IPS-NIHi7 (cell line): Measurements from ENCODE around the gene ST6GALNAC3.

ENCODE experiments used
- DNase-seq: peaks from one replicate; pipeline ENCODE4 v3.0.0; 2012; ENCODE audit warnings: mixed read lengths; ENCODE audit errors: extremely low spot score

The ST6GALNAC3 gene

DNA sequence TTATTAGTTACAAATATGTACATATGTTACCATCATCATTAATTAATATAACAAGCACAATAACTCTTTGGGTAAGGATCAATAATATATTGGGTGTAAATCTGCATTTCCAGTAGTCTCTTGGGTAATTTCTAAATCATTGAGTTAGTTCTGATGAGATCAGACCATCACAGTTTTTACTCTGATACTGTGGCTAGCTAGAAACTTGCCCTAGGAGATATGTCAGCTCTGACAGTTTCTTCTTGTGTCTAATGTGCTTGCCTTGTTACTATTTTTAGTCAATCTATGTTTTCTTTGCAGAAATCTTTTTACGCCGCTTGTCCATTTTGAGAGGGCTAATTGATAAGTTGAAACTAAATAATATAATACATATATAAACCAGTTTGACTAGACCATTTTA is 507.2 kb downstream of the ST6GALNAC3 start:
- no peak for DNase-seq

DNA sequence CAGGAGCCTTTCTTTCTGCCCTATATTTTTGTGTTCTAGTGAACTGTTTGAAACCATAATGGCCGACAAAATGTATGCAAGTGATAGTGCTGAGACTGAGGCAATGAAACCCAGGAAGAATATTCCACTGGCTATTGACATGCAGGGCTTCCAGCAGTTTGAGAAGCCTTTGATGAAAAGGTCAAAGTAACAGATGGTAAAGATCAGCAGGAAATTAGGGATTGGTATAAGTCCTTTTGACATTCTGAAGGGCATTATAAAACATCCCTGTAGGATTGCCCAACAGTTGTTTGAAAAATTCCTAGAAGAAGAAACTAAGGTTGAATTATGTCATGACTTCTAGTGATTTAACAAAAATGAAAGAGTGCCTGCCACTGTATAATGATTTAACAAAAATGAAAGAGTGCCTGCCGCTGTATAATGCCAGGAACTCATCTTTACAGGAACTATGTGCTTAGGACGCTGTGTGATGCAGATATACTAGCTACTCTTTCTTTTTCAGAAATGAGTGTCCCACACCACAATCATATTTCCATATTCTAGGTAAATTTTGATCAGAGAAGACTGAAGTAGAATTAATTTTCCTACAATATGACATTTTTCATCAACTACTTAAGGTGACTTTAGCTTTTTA is 508.8 kb downstream of the ST6GALNAC3 start:
- DNase-seq: no peak

DNA sequence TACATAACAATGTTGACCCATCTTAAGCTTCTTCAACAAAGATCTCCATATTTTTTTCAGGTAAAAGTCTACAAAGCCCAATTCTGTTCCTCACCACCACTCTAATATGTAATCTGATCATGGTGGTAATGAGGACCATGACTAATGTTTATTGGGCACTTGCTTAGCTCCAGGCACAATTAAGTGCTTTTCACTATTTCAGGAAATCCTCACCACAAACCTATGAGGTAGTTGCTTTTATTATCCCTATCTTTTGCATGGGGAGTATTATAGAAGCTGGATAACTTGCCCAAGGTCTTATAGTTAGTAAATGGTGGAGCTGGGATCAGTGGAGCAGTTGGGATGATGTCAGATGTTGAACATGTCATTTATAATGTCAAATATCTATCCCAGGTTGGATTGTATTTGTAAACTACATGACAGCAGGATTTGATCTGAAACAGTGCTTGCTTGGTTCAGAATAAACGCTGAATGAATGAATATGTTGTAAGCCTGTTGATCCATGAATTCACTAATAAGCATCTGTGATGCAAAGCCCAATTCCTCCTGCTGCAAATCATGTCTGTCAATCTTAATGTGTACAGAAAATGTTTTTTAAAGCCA is 509.4 kb downstream of the ST6GALNAC3 start:
- no peak for DNase-seq

DNA sequence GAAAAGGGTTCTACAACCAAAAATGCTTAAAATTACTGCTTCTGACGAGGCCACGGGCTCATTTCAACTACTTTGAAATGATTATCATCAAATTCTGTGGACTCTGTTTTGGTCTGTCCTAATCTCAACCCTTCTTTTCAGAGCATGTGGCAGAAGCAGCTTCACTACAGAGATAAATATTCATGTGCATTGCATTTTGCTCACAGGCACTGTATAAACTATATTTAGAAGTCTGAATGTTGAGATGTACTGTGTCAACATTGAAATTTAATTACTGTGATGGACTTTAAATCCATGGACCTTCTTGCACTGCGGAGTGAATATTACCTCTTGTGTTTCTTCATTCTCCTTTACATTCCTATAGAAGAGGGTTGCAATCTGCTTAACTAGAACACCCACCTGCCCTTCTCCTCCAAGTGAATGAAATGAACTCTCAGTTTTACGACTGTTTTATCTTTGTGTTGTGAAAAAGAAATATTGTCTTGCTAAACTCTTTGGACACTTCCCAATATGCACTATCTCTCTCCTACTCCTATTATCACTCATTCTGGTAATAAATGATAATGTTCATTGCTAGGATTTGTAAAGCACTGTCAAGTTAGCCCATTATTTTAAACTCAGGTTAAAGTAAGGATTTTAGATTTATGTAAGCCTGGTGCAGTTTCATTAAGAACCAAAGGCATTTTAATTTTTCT is 511.6 kb downstream of the ST6GALNAC3 start:
- DNase-seq: no peak

DNA sequence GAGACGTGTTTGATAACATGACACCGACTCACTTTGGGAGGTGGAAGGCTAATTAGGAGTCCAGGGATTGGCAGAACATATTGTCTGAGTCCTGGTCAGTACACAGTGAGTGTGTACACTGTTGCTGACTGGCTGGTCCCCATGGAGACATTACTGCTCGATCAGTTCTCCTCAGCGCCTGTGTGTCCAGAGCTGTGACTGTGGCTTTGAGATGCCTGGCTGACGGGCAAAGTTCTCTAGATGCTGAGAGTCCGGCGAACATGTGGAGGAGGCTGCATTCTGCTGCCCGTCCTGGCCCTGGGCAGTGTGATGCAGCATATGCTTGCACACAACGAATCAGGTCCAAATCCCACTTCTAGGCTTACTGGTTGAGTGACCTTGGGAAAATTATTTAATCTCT is 512.7 kb downstream of the ST6GALNAC3 start:
- DNase-seq: no peak

DNA sequence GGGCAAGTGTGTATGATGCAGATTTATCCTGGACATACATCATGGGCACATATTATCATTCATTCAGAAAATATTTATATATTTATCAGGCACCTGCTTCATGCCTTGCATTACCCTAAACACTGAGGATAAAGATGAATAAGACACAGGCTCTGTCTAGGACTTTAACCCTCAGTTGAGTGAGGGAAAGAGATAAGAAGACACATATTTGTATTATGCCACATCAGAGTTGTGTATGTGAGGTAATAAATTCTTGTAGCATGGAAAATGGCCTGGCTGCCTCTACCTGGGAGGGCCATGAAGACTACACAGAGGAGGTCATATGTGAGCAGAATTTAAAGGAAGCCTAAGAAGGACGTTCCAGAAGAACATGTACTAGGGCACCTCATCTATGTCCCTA is 516.9 kb downstream of the ST6GALNAC3 start:
- no peak for DNase-seq

DNA sequence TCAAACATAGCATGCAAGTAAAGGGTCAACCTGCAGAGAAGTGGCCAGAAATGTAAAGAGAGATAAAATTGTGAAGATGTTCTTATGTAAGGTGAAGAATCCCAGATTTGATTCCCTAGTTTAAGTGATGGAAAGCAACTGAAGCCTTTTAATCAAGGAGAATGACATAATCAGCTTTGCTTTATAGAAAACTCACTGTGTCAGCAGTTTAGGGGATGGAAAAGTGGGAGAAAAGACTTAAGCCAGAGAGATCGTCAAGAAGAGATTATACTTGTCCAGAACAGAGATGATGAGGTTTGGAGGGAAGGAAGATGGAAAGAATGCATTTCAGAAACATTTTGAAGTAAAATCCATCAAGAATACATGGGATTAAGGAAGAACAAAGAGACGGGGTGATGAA is 517.4 kb downstream of the ST6GALNAC3 start:
- DNase-seq: no peak

DNA sequence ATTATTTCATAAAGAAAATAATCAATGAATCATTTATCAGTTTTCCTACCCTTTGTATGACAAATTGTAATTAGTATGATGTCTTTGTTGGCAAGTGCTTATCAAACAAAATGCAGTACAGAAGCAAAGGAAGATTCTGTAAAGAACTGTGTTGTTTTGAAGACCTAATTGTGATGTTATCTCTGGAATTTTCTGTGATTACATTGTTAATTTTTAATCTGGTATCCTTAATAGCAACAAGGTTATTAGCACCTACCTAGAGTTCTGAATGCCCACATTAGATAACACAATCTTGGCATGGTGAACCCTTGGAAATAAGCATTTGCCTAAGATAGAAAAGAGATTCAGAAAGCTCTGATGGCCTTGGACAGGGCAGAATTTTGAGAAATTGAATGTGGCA is 518.6 kb downstream of the ST6GALNAC3 start:
- DNase-seq: no peak

DNA sequence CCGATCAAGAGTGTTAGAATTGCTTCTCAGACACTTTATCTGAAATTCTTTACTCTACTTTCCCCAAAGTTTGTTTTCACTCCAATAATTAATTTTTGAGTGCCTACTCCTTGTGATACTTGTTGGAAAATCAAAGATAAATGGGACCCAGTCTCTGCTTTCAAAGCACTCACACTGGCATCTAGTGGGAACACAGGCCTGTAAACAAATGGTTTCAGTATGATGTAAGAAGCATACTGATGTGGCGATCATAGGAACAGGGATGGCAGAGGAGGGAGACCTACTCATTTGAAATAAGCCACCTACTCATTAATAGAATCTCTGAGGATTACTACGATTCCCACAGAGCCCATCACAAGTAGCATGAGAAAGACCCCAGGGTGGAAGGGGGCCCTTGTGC is 519.1 kb downstream of the ST6GALNAC3 start:
- no peak for DNase-seq

DNA sequence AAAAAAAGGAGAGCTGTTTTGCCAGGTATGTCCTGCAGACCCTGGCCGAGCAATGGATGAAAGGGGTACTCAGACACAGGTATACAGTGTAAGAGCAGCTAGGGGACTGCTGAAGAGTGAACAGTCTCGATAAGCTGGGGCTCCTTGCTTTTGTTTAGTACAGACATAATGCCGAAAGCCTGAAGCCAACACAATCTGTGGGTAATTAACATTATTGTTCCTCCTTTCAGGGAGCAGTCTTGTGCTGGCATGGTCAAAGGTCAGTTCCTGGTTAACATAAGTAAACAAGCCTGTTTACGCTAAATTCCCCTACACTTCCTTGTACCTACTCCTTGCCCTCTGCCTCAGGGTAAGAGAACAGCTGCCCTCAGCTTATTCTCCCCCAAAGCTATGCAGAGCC is 520.5 kb downstream of the ST6GALNAC3 start:
- no peak for DNase-seq

DNA sequence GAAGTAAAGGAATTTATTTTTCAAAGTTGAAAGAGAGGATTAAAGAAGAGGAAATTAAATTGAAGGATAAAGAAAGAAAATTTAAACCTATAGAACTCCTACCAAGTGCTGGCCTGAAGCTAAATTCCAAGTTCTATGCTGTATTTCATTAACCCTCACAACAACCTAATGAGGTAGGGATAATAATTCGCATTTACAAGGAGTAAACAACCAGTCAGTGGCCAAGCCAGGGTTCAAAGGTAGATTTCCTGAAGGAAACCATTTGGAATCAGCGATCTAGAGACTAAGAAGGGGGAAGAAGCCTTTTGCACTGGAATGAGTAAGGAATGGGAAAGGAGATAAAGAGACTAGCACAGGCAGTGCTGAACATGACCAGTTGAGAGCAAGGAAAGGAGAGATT is 526.9 kb downstream of the ST6GALNAC3 start:
- DNase-seq: no peak

DNA sequence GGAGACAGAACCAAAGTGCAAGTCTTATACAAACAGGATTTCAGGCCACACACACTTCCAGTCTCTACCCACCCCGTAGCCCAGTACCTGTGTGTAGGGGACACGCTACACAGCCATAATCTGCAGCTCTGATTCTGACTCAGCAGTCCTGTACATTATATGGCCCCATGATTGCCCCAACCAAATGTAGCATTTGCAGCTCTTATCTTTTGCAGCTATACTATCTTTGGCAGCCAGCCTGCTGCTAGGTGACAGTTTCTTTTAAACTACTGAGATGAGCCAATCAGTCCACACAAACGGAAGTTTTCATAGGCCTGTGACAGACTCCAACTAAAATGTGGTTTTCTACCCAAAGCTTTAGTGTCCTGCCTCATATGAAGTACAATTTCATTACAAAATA is 533.2 kb downstream of the ST6GALNAC3 start:
- DNase-seq: no peak

DNA sequence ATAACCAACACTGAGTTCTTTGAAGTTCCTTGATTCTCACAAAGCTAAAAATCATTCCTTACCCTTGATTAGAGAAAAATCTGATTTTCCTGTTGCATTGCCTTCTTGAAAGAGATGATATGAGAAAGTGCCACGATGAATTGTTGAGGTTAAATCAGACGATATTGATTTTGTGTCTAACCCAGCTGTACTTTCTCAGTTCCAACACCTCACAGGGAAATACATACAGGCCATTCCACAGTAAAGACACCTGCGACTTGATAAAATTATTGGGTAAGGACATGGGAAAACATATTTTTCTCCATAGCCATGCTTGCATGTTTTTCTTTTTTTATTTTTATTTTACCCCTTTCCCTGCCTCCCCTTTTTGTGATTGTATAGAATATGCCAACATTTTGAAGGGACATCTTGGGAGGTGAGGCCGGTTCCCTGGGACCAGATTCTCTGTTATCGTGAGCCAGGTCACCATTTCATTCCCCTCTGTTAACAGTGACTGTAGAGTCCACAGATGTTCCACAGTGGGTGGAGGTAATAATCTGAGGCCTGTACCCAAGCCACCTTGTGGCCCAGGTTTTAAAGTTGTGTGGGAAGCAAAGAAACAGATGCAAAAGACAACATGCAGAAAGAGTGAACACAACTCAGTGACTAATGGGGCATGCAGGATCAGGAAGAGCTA is 537.4 kb downstream of the ST6GALNAC3 start:
- no peak for DNase-seq

DNA sequence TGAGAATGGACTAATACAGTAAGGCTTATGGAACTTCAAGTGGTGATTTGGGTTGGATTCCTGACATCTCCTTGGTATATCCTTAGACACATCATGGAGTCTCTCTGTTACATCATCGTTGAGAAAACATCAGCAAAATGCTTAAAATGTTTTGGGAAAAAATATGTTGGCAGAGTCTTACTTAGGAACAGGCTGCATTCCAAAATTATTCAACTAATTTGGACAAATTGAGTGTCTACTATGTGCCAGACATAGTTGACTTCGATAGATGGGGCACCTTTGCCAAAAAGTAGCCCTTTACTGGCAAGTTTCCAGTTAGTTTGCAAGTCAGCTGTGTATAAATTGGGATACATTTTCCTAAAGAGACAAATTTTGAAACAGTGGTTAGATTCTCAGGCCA is 539.3 kb downstream of the ST6GALNAC3 start:
- DNase-seq: no peak

DNA sequence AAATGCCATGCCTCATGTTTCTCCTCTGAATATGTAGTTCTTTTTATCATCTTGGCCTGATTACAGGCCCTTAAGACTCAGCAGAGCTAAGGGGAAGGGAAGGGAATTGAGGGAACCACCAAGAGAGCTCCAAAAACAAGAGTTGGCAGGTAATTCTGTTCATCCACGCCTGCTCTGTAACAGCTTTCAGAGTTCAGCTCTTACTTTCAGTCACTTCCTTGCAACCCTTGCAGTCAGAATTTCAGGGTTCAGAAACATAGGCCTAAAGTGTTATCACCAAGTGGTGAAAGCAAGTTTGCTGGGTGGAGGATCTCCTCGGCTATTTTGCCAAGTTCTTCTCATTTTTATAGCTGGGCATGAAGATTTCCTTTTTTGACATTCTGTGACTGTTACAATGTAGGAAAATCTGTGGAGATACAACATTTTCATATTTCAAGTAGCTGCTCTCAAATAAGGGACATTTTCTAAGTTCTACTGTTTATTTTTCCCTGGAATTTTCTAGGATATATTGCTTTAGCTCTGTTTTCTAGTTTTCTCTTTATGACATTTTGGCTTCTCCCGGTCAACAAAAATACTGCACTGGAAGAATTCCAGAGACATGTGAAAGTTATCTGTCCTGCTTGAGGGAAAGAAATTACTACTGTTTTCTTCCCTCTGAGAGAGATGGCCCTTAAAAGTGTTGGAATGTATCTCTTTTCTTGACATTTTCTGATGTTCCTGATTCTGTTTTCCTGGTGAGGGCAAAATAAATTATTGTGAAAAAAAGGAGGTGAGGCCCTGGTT is 540.9 kb downstream of the ST6GALNAC3 start:
- no peak for DNase-seq

DNA sequence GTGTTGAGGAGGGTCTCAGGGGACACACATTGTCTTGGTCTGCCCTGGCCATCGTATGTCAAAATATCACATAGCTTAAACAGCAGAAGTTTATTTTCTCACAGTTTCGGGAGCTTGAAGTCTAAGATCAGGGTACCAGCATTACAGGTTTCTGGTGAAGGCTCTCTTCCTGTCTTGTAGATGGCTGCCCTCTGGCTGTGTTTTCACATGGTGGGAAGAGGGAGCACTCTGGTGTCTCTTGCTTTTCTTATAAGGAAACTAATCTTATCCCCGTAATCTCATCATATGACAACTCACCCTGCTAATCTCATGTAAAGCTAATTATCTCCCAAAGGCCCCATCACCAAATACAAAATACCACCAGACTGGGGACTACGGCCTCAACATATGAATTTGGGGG is 545.8 kb downstream of the ST6GALNAC3 start:
- no peak for DNase-seq

DNA sequence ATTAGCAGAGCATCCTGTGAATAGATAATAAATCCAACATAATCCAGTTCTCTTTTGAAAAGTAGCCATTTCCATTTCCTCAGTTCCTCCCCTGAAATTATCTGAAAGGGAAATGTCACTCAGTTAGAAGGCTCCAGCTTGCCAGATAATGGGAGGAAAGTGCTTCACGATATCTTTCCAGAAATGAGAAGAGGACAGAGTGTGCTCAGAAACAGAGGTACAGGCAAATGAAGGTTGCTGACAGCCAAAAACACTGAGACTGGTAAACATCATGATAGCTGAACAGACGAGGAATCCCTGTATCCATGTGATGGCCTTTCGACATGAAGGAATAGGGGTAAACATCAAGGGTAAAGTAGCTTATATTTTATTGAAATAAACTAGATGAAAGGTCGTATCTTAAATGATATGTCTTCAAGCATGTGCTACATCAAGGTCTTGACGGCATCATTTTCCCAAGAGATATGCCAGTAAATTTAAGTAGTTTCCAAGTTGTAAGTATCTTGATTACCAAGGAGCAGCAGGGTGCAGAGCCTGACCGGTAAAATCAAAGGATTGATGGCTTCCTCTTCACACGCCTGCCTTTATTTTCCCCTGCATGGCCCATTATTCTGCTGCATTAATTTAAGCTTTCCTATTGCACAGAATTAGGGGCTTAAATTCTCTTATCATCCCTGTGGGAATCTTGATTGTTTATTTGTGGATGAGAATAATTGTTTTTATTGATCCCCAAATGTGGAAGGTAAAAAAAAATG is 548.4 kb downstream of the ST6GALNAC3 start:
- DNase-seq: no peak

DNA sequence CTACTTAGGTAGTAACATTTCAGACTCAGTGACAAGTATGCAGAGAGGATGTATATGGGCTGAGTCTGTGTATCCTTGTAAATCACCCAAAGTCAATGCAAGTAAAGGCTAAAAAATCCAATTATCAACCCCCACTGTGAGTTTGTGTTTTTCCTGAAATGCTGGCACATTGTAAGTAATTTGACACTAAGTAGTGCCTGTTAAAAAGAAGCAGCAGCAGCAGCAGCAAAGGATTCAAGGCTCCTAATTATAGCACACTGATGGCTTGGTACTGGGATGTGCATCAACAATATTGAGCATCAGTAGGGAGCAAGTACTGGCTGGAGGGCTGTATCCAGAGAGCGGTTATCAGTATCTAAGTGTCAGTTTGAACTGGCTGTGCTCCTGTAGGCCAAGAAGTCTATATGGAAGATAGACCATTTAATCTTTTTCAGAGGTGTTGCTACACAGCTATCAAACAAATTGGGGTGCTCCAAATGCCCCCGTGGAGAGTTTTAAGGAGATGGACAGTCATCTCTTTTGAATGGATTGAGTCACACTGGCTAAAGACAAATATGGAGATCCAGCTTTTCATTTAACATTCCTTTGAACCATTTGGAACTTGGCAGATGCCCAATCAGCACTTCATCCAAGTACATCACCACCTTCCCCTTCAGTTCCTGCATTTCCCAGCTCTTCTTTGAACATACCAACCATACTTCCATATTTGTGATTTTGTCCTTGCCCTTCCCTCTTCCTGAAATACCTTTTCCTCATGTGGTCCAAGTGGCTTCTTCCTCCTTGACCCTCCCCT is 551.5 kb downstream of the ST6GALNAC3 start:
- DNase-seq: no peak

DNA sequence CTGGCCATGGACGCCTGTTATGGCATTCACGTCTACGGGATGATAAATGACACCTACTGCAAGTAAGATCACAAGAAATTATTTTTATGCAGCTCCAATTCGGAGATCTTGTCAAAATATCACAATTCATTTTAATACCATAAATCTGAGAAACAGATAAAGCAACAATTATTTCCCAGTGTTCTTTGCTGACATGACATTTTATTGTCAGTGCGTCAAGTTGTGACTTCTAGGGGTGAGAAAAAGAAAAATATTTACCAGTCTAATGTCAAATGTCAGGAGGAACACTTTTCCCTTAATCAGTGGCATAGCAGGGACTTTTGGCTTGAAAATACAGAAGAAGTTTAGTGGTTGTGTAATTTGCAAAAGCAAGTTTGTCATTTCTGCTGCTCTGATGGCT is 553.0 kb downstream of the ST6GALNAC3 start:
- DNase-seq: no peak

DNA sequence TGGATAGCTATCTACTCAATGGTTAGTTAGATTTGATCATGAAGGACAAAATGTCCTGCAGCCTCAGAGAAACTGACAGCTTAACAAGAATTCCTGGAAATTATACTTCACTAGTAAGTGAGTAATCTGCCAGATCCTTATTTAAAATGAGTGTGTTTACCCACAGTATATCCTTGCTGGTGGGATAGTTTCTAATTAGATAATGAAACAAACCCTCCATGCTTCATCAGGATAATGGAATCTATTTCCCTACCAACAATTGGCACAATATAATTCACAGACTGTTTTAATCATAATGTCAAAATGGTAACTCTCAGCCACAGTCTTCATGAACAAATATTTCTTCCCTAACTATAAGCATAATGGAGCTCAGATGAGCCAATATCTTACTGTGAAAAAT is 553.4 kb downstream of the ST6GALNAC3 start:
- DNase-seq: no peak
